ENCODE results near the gene LIPT2.

Gene LIPT2

GRCh38 chr11:74534216-74534945 is 40.9 kb upstream of the LIPT2 start (continued):
- no peak for TF ChIP-seq ZNF354C (tag by site-specific recombination; IDR thresholded peaks at IDR 0.05; ENCODE audit: borderline replicate concordance, low read depth)
- no peak for TF ChIP-seq TCF7L2 (IDR thresholded peaks at IDR 0.05; ENCODE audit: borderline replicate concordance, low read depth, low read length)
- TF ChIP-seq ZNF501 (tag by site-specific recombination; IDR thresholded peaks at IDR 0.05): no peak
- no peak for TF ChIP-seq ZNF530 (tag by site-specific recombination; IDR thresholded peaks at IDR 0.05; ENCODE audit: low read depth)
- no peak for TF ChIP-seq KLF16 (tag by site-specific recombination; IDR thresholded peaks at IDR 0.05)
- TF ChIP-seq BCL11B (tag by site-specific recombination; IDR thresholded peaks at IDR 0.05; ENCODE audit: low read depth): no peak
- no peak for TF ChIP-seq ZNF600 (tag by site-specific recombination; IDR thresholded peaks at IDR 0.05)
- TF ChIP-seq ZSCAN18 (tag by site-specific recombination; IDR thresholded peaks at IDR 0.05): no peak
- TF ChIP-seq ZNF248 (tag by site-specific recombination; IDR thresholded peaks at IDR 0.05): no peak

GRCh38 chr11:74533421-74533820 is 39.9 kb upstream of the LIPT2 start:
- no peaks in the 10 kb centered on the region for H3K9me3 ChIP-seq (ENCODE audit: control insufficient read depth, insufficient read depth, low read depth, low read length)
- ChIA-PET CTCF (interaction anchor here (0.6 to 1.1 kb wide), 2 partner anchors 31 to 80 kb away, joined by 3 to 4 read pairs; no protein-coding TSS in a partner anchor), POLR2A (no interaction called here)
- H3K27ac ChIP-seq (ENCODE audit: extremely low read depth, low read depth, low read length): no peak overlapping the region
- no peak overlapping the region for H3K4me3 ChIP-seq (ENCODE audit: low read depth, low read length)
- TF ChIP-seq ZFP3 (tag by site-specific recombination; IDR thresholded peaks at IDR 0.05; ENCODE audit: low read depth) (no peak), SALL2 (tag by site-specific recombination; IDR thresholded peaks at IDR 0.05; ENCODE audit: borderline replicate concordance) (no peak), SCRT2 (tag by site-specific recombination; IDR thresholded peaks at IDR 0.05) (no peak), KLF8 (tag by site-specific recombination; IDR thresholded peaks at IDR 0.05) (no peak), ZFP37 (tag by site-specific recombination; IDR thresholded peaks at IDR 0.05) (no peak), OSR2 (tag by site-specific recombination; IDR thresholded peaks at IDR 0.05) (no peak), ZNF280C (tag by site-specific recombination; IDR thresholded peaks at IDR 0.05) (no peak), BCL11B (tag by site-specific recombination; IDR thresholded peaks at IDR 0.05; ENCODE audit: low read depth) (no peak), ZSCAN23 (tag by site-specific recombination; IDR thresholded peaks at IDR 0.05) (no peak), ZNF529 (tag by site-specific recombination; IDR thresholded peaks at IDR 0.05; ENCODE audit: insufficient replicate concordance) (no peak), ZBTB7A (tag by site-specific recombination; IDR thresholded peaks at IDR 0.05; ENCODE audit: low read depth) (no peak), ZEB2 (tag by site-specific recombination; IDR thresholded peaks at IDR 0.05) (no peak), GLIS1 (tag by site-specific recombination; IDR thresholded peaks at IDR 0.05) (no peak), ZNF530 (tag by site-specific recombination; IDR thresholded peaks at IDR 0.05; ENCODE audit: low read depth) (no peak), FEZF1 (tag by site-specific recombination; IDR thresholded peaks at IDR 0.05) (no peak), ZNF621 (tag by site-specific recombination; IDR thresholded peaks at IDR 0.05) (no peak), ZNF792 (tag by site-specific recombination; IDR thresholded peaks at IDR 0.05) (no peak)
- no peaks in the 10 kb centered on the region for H3K4me1 ChIP-seq (ENCODE audit: control insufficient read depth, insufficient read depth, low read length)
- H3K36me3 ChIP-seq (ENCODE audit: control insufficient read depth in 2 of 2, insufficient read depth in 1 of 2, low read length in 2 of 2): no peaks in the 10 kb centered on the region

Measured in HEK293 (cell line).